Measurements from ENCODE around the gene DMRTA2. TPM values are rescaled to one million over a fixed set of nuclear protein-coding genes. Genes with fewer than 3 reads are reported as not detected.
A peak's percentile ranks its signal among the peaks of the same experiment; 100 is the strongest.

DMRTA2 gene
- total RNA-seq, 1 donor from 2014 or later: not detected

GRCh38 chr1:50423670-50424000 lies 392 bp upstream of the DMRTA2 start:
- H3K4me3 Mint-ChIP-seq (ENCODE audit: unreplicated experiment): peak overlapping the region; percentile 57
- no peak for TF ChIP-seq CTCF (IDR thresholded peaks at IDR 0.05)
- DNase-seq (ENCODE audit: low spot score): no peak
- H3K9me3 Mint-ChIP-seq (ENCODE audit: low read depth): no peaks in the 10 kb centered on the region
- H3K4me1 Mint-ChIP-seq (ENCODE audit: low read depth): peaks cover 45% of the 10 kb centered on the region
- peaks cover 8% of the 10 kb centered on the region for H3K36me3 Mint-ChIP-seq (ENCODE audit: low read depth)
- H3K27me3 Mint-ChIP-seq (ENCODE audit: low read depth): peaks cover 78% of the 10 kb centered on the region
- peak overlapping the region; percentile 63 for H3K27ac Mint-ChIP-seq (ENCODE audit: unreplicated experiment)

GRCh38 chr1:50422675-50422945 lies 633 bp downstream of the DMRTA2 start:
- DNase-seq (ENCODE audit: low spot score): no peak
- no peak for TF ChIP-seq CTCF (IDR thresholded peaks at IDR 0.05)
- peak overlapping the region; percentile 57 for H3K4me3 Mint-ChIP-seq (ENCODE audit: unreplicated experiment)
- H3K27ac Mint-ChIP-seq (ENCODE audit: unreplicated experiment): no peak overlapping the region
- H3K4me1 Mint-ChIP-seq (ENCODE audit: low read depth): peaks cover 44% of the 10 kb centered on the region
- H3K27me3 Mint-ChIP-seq (ENCODE audit: low read depth): peaks cover 75% of the 10 kb centered on the region
- H3K36me3 Mint-ChIP-seq (ENCODE audit: low read depth): peaks cover 8% of the 10 kb centered on the region
- no peaks in the 10 kb centered on the region for H3K9me3 Mint-ChIP-seq (ENCODE audit: low read depth)

GRCh38 chr1:50421768-50422674 lies 1.2 kb downstream of the DMRTA2 start:
- no peak for DNase-seq (ENCODE audit: low spot score)
- Mint-ChIP-seq H3K27me3 (ENCODE audit: low read depth) (peaks cover 74% of the 10 kb centered on the region), H3K4me1 (ENCODE audit: low read depth) (peaks cover 42% of the 10 kb centered on the region), H3K4me3 (ENCODE audit: unreplicated experiment) (no peak overlapping the region), H3K27ac (ENCODE audit: unreplicated experiment) (no peak overlapping the region), H3K9me3 (ENCODE audit: low read depth) (no peaks in the 10 kb centered on the region), H3K36me3 (ENCODE audit: low read depth) (peaks cover 8% of the 10 kb centered on the region)
- no peak for TF ChIP-seq CTCF (IDR thresholded peaks at IDR 0.05)

- TF ChIP-seq CTCF (IDR thresholded peaks at IDR 0.05): no peak
- Mint-ChIP-seq H3K4me1 (ENCODE audit: low read depth) (peaks cover 48% of the 10 kb centered on the region), H3K4me3 (ENCODE audit: unreplicated experiment) (no peak overlapping the region), H3K27ac (ENCODE audit: unreplicated experiment) (no peak overlapping the region), H3K27me3 (ENCODE audit: low read depth) (peaks cover 77% of the 10 kb centered on the region), H3K36me3 (ENCODE audit: low read depth) (peaks cover 8% of the 10 kb centered on the region), H3K9me3 (ENCODE audit: low read depth) (no peaks in the 10 kb centered on the region)
- DNase-seq (ENCODE audit: low spot score): no peak
Observed at GRCh38 chr1:50421366-50421748, 1.9 kb downstream of the DMRTA2 start.

GRCh38 chr1:50420689-50421365 lies 2.4 kb downstream of the DMRTA2 start:
- peaks cover 50% of the 10 kb centered on the region for H3K4me1 Mint-ChIP-seq (ENCODE audit: low read depth)
- no peak for TF ChIP-seq CTCF (IDR thresholded peaks at IDR 0.05)
- H3K36me3 Mint-ChIP-seq (ENCODE audit: low read depth): peaks cover 8% of the 10 kb centered on the region
- peaks cover 77% of the 10 kb centered on the region for H3K27me3 Mint-ChIP-seq (ENCODE audit: low read depth)
- no peak overlapping the region for H3K27ac Mint-ChIP-seq (ENCODE audit: unreplicated experiment)
- no peak overlapping the region for H3K4me3 Mint-ChIP-seq (ENCODE audit: unreplicated experiment)
- H3K9me3 Mint-ChIP-seq (ENCODE audit: low read depth): no peaks in the 10 kb centered on the region
- DNase-seq (ENCODE audit: low spot score): no peak
